Fibroblast of lung (primary cell): ENCODE results near the gene MRFAP1L1. TPM values are rescaled to one million over a fixed set of nuclear protein-coding genes. Genes with fewer than 3 reads are reported as not detected.
"Not testable (repeated sequence)": the region's sequence is repeated elsewhere in the genome, so short reads cannot be mapped to it uniquely, and the experiment has no call there.

Experiments
- DNase-seq, 2 donors: peaks; one replicate each; pipeline versions ENCODE4 v3.0.0 to v3.0.0-alpha.2; 2010; ENCODE audit warnings: low read depth in 2 of 2
- H2AFZ ChIP-seq: 2 replicates; pipeline ENCODE4 v1.5.1; 2012; ENCODE audit warnings: low read length, control low read depth, inconsistent platforms
- H3K27ac ChIP-seq: 2 replicates; pipeline ENCODE4 v1.5.1; 2011; ENCODE audit warnings: low read length, control low read depth; ENCODE audit not compliant: insufficient read depth
- H3K27me3 ChIP-seq: 2 replicates; pipeline ENCODE4 v1.5.1; 2011; ENCODE audit warnings: mild to moderate bottlenecking, low read length; ENCODE audit not compliant: control insufficient read depth, insufficient read depth
- H3K36me3 ChIP-seq: 2 replicates; pipeline ENCODE4 v1.5.1; 2011; ENCODE audit warnings: low read length; ENCODE audit not compliant: control insufficient read depth, insufficient read depth
- H3K4me1 ChIP-seq: 2 replicates; pipeline ENCODE4 v1.5.1; 2011; ENCODE audit warnings: low read length; ENCODE audit not compliant: control insufficient read depth, insufficient read depth; ENCODE audit errors: extremely low read depth
- H3K4me2 ChIP-seq: 2 replicates; pipeline ENCODE4 v1.5.1; 2011; ENCODE audit warnings: low read length, control low read depth; ENCODE audit not compliant: insufficient read depth; ENCODE audit errors: extremely low read depth
- H3K4me3 ChIP-seq, 4 experiments: fragments of 200-600 bp in 1 of 4; sonication (generic) in 1 of 4; replicated peaks in 1 of 4; 2 replicates each; pipeline ENCODE4 v1.5.1; 2011 to 2016; ENCODE audit warnings: low read length in 4 of 4, low read depth in 3 of 4, mild to moderate bottlenecking in 3 of 4, control low read depth in 2 of 4, inconsistent platforms in 1 of 4, mixed read lengths in 1 of 4; ENCODE audit not compliant: insufficient read depth in 1 of 4; ENCODE audit errors: control extremely low read depth in 1 of 4
- H3K79me2 ChIP-seq: 2 replicates; pipeline ENCODE4 v1.5.1; 2012; ENCODE audit warnings: mild to moderate bottlenecking, low read length, inconsistent platforms; ENCODE audit not compliant: control insufficient read depth, insufficient read depth
- H3K9ac ChIP-seq: 2 replicates; pipeline ENCODE4 v1.5.1; 2011; ENCODE audit warnings: mild to moderate bottlenecking, low read length, control low read depth; ENCODE audit not compliant: insufficient read depth
- H3K9me3 ChIP-seq: 2 replicates; pipeline ENCODE4 v1.5.1; 2012; ENCODE audit warnings: low read depth, low read length; ENCODE audit not compliant: control insufficient read depth, insufficient read depth
- H4K20me1 ChIP-seq: 2 replicates; pipeline ENCODE4 v1.5.1; 2011; ENCODE audit warnings: low read length; ENCODE audit not compliant: control insufficient read depth, insufficient read depth; ENCODE audit errors: extremely low read depth
- CTCF ChIP-seq, 2 donors: IDR thresholded peaks in 1 of 2; conservative IDR thresholded peaks in 1 of 2; 1 replicate in 1 of 2; 2 replicates in 1 of 2; pipeline ENCODE4 v1.5.1; 2011 to 2012; ENCODE audit warnings: low read length in 2 of 2, control low read depth in 1 of 2, inconsistent platforms in 1 of 2, low read depth in 1 of 2, mild to moderate bottlenecking in 1 of 2
- EZH2 ChIP-seq: IDR thresholded peaks from 2 replicates; pipeline ENCODE4 v1.5.1; 2012; ENCODE audit warnings: low read length, control low read depth, mild to moderate bottlenecking; ENCODE audit errors: missing control alignments
- polyA plus RNA-seq, 2 donors: library from polyadenylated mRNA; depleted of rRNA in 1 of 2; stranded (reverse) in 1 of 2; unstranded in 1 of 2; fragments of >200 nt; gene quantifications; 2 replicates each; pipeline ENCODE4 v1.2.1, GENCODE V29; 2011 to 2012; ENCODE audit warnings: missing spikeins in 1 of 2
- total RNA-seq: library from RNA; depleted of rRNA; stranded (reverse); fragments of >200 nt; gene quantifications from 2 replicates; pipeline ENCODE4 v1.2.1, GENCODE V29; 2014

Gene MRFAP1L1
- total and polyA plus RNA-seq, 2 donors (not counting 1 experiment from before 2014, with no cell fraction given): 41.6 to 77.4 TPM

GRCh38 chr4:6674500-6675149 lies 35.0 kb downstream of the MRFAP1L1 start:
- peak overlapping the region; percentile 58 for H2AFZ ChIP-seq
- peak overlapping the region; percentile 44 for H3K9ac ChIP-seq
- peaks cover 3% of the 10 kb centered on the region for H3K4me1 ChIP-seq
- H3K27ac ChIP-seq: peak overlapping the region; percentile 28
- peaks cover 3% of the 10 kb centered on the region for H3K36me3 ChIP-seq
- H3K27me3 ChIP-seq: no peaks in the 10 kb centered on the region
- peak overlapping the region; percentile 99 for H3K4me2 ChIP-seq
- peaks cover 24% of the 10 kb centered on the region for H3K79me2 ChIP-seq
- H3K4me3 ChIP-seq: peak overlapping the region; percentile 71 to 95 (median 88)
- no peaks in the 10 kb centered on the region for H4K20me1 ChIP-seq
- H3K9me3 ChIP-seq: no peaks in the 10 kb centered on the region
- TF ChIP-seq CTCF (conservative IDR thresholded peaks at IDR 0.05 in 1 of 2, IDR thresholded peaks at IDR 0.05 in 1 of 2; ENCODE audit: low read depth in 1 of 2, low read length in 2 of 2) (peak in 1 of 2 donors; percentile 39), EZH2 (no peak)
- peak; percentile 34 to 40 for DNase-seq

GRCh38 chr4:6673660-6674499 lies 35.8 kb downstream of the MRFAP1L1 start:
- peaks cover 24% of the 10 kb centered on the region for H3K79me2 ChIP-seq
- peak overlapping the region; percentile 95 for H2AFZ ChIP-seq
- H3K4me2 ChIP-seq: peak overlapping the region; percentile 99
- H3K27ac ChIP-seq: peak overlapping the region; percentile 68
- TF ChIP-seq EZH2: no peak
- no peak for TF ChIP-seq CTCF (conservative IDR thresholded peaks at IDR 0.05 in 1 of 2, IDR thresholded peaks at IDR 0.05 in 1 of 2; ENCODE audit: low read depth in 1 of 2, low read length in 2 of 2)
- H3K36me3 ChIP-seq: peaks cover 3% of the 10 kb centered on the region
- no peaks in the 10 kb centered on the region for H4K20me1 ChIP-seq
- no peaks in the 10 kb centered on the region for H3K9me3 ChIP-seq
- H3K9ac ChIP-seq: peak overlapping the region; percentile 51
- no peaks in the 10 kb centered on the region for H3K27me3 ChIP-seq
- DNase-seq: peak; percentile 97 to 98
- peak overlapping the region; percentile 71 to 95 (median 88) for H3K4me3 ChIP-seq
- H3K4me1 ChIP-seq: peaks cover 3% of the 10 kb centered on the region

- not testable (repeated sequence) for H3K9ac ChIP-seq, H4K20me1 ChIP-seq, H3K36me3 ChIP-seq, H3K4me1 ChIP-seq, H3K9me3 ChIP-seq, H3K27me3 ChIP-seq
- peak overlapping the region; percentile 92 for H3K4me2 ChIP-seq
- peak in 1 of 2 donors; percentile 23 for DNase-seq
- H2AFZ ChIP-seq: peak overlapping the region; percentile 95
- peak overlapping the region; percentile 68 for H3K27ac ChIP-seq
- H3K79me2 ChIP-seq: peaks cover 24% of the 10 kb centered on the region
- peak overlapping the region; percentile 66 to 90 (median 78) for H3K4me3 ChIP-seq
These were observed 36.4 kb downstream of the MRFAP1L1 start for GRCh38 chr4:6673191-6673659.

GRCh38 chr4:6672541-6673190 lies 37.0 kb downstream of the MRFAP1L1 start:
- not testable (repeated sequence) for DNase-seq

More at GRCh38 chr4:6672541-6673190, 37.0 kb downstream of the MRFAP1L1 start:
- not testable (repeated sequence) for H4K20me1 ChIP-seq, H3K9me3 ChIP-seq, H3K36me3 ChIP-seq, H2AFZ ChIP-seq, H3K4me3 ChIP-seq, H3K4me1 ChIP-seq, H3K9ac ChIP-seq, H3K4me2 ChIP-seq, H3K27ac ChIP-seq, H3K27me3 ChIP-seq
- H3K79me2 ChIP-seq: peaks cover 24% of the 10 kb centered on the region
